GM12892 (cell line): ENCODE data around the gene TMEM205.

Source experiments
- POLR2A ChIP-seq: IDR thresholded peaks from 2 replicates; pipeline ENCODE4 v1.6.1; 2011; ENCODE audit warnings: low read depth, low read length, control low read depth
- POLR2AphosphoS5 ChIP-seq: IDR thresholded peaks from 2 replicates; pipeline ENCODE4 v1.6.1; 2011; ENCODE audit warnings: low read depth, low read length, control low read depth
- TAF1 ChIP-seq: IDR thresholded peaks from 2 replicates; pipeline ENCODE4 v1.6.1; 2011; ENCODE audit warnings: low read depth, mild to moderate bottlenecking, control low read depth, low read length, borderline replicate concordance

DNA sequence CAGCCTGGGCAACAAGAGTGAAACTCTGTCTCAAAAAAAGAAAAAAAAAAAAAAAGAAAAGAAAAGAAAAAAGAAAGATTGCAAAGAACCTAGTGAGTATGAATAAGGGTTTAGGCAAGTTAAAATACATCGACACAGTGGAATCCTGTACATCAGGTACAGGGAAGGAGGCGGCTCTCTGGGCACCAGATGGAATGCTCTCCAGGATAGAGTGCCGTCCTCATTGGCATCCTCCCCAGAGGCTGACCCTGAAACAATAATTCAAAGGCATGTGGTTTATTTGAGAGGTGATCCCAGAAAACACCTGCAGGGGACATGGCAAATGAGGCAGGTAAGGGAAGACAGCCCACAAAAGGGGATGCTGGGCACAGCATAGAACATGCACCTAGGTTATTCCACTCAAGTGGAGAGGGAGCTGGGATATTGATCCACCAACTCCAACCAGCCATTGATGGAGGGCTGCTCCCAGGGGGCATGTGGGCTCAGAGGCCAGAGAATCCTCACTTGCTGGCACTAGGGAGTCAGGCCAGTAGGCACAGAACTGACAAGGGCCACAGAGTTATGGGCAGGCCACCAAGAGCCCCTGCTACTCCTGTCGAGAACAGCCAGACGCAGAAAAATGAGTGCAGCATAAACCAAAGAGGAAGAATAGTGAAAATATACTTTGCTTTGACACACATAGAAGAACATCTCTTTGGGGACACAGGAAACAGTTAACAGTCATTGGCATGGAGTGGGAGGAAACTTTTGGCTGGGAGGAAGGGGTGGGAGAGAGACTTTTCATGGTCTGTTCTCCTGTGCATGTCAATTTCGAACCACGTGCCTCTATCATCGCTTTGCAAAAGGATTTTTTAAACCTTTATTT lies 45.9 kb downstream of the TMEM205 start:
- TF ChIP-seq POLR2A (no peak), POLR2AphosphoS5 (no peak), TAF1 (no peak)
